Superior temporal gyrus (tissue), 1 donor: ENCODE data around the gene LAMC1.

Experiments used
- DNase-seq: peaks from one replicate; pipeline ENCODE4 v3.0.0-alpha.2; 2016; ENCODE audit errors: extremely low spot score

Gene LAMC1

DNA sequence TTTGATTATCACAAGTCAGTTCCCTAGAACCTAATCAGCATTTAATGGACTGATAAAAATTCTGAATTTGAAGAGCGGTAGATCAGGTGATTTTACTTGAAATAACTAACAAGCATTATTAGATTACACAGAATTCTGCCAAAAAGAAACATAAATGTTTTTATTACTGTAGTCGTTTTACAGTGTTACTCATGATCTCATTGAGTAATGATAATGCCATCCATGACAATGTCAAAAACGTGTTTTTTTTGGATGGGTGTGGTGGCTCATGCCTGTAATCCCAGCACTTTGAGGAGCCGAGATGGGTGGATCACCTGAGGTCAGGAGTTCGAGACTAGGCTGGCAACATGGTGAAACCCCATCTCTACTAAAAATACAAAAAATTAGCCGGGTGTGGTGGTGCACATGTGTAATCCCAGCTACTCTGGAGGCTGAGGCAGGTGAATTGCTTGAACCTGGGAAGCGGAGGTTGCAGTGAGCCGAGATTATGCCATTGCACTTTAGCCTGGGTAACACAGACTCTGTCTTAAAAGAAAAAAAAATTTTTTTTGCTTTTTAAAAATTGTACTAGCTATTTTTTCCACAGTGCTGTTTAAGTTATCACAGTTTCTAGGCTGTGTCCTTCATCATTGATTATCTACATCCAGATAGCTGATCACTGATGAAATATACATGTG lies 56.6 kb downstream of the LAMC1 start:
- DNase-seq: no peak

DNA sequence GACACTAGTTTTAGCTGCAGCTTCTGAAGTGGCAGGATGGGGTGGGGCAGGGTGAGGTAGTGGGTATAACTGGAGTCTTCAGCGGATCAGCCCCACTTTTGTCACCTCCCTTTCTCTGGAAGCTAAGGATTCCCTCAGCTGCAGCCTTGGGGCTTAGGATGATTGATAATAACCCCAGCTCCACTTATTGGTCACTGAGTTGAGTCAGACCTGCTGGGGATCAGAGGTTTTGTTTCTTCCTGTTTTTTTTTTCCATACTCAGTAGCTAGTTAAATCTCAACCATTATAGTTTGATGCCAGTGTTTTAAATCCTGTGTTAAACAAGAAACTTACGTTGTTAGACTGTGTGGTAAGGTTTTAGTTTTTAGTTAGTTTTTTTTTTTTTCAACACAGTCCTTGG lies 57.2 kb downstream of the LAMC1 start:
- DNase-seq: no peak

DNA sequence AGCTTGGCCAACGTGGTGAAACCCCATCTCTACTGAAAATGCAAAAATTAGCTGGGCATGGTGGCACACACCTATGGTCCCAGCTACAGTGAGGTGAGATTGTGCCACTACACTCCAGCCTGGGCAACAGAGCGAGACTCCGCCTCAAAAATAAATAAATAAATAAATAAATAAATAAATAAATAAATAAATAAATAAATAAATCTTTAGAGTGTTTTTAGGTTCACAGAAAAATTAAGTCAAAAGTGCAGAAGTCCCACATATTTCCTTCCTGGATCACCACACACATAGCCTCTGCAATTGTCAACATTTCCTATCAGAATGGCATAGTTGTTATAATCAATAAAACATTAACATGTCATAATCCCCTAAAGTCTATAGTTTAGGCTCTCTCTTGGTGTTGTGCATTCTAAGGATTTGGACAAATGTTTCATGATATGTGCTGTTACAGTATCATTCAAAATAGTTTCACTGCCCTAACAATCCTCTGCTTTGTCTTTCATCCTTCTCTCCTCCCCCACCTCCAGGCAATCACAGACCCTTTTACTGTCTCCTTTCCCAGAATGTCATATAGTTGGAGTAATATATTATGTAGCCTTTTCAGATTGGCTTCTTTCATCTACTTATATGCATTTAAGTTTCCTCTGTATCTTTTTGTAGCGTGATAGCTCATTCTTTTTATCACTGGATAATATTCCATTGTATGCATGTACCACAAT lies 58.3 kb downstream of the LAMC1 start:
- DNase-seq: no peak

DNA sequence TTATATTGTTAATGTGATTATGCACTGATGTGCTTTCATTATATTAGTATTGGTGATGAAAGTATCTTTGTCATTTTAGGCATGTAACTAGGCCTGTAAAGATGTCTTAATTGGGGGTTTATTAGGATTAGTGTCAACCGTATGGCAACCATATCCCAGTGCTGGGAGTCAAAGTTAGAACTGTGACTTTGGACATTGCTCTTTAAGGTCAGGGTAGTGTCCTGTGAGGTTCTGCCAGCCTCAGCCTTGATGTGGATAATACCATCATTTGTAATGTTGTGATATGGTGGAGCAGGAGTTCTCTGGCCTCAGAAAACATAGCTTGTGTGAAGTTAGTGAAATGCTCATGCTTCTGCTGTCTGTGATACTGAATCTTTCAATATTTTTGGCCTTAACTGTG lies 59.4 kb downstream of the LAMC1 start:
- no peak for DNase-seq

DNA sequence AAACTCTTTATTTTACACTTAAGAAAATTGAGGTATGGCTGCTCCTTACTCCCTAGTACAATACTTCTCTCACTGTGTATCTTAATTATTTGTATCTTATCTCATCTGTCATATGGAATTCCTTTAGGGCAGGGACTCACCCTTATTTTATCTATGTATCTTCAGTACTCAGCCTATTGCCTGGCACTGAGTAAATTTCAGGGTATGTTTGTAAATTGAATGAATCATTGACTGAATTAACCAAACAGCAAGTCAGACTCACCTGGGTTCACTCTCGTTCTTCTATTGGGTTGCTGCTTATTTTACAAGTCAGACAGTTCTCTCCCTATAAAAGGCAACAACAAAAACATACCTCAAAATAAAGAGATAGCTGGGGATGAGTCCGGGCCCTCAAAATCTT lies 63.8 kb downstream of the LAMC1 start:
- no peak for DNase-seq

DNA sequence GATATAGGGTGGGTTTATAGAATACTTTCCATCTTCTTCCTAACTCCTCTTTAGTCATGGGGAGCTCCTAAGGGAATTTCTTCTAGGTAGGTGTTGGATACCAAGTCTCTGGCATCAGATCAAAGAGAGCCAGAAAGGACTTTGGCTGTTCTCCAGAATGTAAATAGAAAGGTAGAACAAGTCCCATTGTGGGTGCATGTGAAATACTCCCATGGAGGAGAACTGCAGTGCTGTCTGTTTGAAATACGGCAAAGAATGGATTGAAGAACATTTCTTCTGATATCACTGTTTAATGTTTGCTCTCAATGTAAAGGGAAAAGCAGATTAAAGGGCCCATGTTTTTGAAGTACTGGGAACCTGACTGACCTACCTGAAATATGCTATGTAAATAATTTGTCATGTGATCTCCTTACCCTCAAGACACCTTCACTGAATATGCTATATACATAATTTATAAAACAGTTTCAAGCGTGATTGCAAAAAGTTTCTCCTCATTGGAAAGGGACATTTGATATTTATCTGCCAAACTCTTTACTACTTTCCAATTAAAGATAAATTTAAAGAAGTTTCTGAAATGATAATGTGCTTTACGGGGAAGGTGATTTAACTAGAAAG lies 65.9 kb downstream of the LAMC1 start:
- no peak for DNase-seq

DNA sequence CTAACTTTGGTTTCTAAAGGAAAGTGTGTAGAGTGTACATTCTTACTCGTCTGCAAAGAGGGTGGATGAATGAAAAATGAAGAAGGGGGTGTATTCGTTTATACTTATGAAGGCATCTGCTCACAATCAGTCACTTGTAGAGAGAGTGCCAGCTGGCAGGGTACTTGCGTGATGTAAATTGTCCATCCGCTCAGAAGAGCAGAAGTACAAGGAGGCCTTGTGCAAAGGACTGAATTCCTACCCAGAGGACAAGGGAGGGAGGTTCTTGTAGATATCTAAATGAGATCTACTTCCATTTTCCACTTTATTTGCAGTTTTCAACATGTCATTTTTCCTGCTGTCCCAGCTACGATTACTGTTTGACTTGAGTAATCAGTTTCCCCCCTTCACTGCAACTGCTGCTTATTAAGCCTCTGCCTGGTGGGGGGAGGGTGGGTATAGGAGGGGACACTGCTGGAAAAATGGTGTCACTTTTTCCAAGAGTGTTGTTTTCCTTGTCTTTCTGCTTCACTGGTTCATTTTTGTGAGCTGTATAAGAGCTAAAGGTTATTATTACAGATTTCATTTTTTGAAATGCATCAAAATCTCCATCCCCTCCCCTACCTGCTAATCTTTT lies 67.3 kb downstream of the LAMC1 start:
- peak; percentile 46 for DNase-seq

DNA sequence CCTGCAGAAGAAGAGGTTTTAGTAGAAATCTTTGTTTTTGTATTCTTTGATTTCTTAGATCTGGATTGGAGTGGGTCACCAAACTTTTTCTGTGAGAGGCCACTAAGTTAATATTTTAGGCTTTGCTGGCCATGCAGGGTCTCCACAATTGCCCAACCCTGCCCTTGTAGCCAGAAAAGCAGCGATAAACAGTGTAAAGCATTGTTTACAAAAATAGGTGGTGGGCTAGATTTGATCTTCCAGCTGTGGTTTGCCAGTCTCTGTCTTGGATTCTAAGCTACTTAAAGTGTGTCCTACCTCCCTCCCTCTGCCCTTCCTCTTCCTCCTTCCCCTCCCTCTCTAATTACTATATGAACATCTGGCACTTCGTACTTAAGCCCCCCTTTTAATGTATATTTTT lies 68.0 kb downstream of the LAMC1 start:
- no peak for DNase-seq

DNA sequence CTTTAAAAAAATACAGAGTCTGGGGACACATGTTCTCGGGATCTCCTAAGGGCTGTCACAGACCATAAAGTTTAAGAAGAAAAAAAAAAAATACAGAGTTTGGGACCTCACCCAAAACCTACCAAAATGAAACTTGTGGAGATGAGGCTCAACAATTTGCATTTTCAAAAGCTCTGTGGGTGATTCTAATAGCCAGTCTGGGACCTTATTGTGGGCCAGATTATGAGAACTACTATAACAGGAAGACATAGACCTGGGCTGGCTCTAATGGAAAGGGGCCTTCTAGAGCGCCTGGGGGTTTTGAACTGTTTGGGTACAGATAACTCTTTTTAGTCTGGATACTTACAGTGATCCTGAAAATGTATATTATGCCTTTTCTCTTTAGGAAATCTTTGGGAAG lies 69.1 kb downstream of the LAMC1 start:
- DNase-seq: no peak

DNA sequence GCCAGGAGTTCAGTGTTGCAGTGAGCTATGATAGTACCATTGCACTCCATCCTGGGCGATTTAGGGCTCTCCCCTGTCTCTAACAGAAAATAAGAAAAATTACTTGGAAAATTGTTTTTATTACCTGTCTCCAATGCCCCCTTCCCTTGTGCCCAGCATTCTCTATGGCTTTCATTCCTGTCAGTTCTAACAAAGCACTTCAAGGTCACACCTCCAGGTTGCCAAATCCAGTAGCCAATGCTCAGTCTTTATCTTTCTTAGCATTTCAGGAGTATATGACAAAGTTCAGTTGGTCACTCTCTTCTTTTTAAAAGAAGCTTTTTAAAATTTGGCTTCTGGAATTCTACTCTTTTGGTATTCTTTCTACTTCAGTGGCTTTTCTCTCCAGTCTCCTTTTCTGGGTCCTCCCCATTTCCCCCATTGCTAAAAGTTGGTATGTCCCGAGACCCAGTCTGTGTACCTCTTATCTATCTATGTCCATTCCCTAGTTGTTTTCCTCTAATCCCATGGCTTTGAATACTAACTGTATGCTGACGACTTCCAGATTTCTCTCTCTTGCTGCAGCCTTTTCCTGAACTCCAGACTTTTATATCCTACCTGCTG lies 69.9 kb downstream of the LAMC1 start:
- DNase-seq: no peak

DNA sequence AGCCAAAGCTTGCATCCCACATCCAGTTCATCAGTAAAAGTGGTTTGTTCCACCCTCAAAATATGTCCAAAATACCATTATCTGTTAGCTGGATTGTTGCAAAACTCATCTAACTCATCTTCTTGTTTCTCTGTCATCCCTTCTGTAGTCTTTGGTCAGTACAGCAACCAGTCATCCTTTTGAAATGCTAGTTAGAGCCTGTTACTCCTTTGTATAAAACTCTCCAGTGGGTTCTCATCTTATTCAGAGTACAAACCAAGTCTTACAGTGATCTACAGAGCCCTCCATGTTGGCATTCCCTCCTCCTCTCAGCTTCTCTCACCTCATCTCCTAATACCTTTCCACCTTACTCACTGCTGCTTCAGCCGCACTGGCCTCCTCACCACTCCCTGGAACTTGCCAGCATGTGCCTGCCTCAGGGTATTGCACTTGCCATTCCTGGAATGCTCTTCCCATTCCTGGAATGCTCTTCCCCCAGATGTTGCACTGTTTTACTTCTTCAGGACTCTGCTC lies 70.6 kb downstream of the LAMC1 start:
- DNase-seq: no peak

DNA sequence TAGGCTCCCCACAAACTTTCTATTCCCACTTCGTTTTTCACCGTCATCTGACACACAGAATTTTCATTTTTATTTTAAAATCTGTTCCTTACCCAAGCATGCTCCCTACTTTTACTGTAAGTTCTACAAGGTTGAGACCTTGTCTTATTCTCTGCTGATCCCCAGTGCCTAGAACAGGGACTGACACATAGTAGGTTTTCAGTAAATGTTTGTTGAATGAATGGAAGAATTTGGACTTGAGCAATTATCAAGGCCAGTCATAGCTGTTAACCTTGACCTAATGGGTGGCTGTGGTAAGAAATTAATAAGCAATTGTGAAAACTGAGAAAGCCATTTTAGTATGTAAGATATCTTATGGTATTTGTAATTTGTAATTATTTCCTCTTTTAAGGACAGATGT lies 71.1 kb downstream of the LAMC1 start:
- no peak for DNase-seq

DNA sequence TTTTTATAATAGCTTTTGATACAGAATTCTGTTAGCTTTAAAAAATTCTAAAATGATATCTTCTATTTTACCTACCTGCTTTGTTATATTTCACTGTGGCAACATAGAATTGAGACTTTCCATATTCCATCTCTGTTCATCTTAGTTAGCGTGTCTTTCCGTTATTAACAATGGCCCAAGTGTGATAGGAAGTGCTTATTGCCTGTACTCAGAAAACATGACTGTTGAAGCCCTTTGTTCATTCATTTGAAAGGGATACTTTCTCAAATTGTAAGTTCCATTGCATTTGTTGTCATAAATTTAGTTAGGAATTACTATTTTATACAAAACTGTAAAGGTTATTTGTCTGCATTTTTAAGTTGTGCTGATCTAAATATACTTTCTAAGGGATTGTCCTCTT lies 73.1 kb downstream of the LAMC1 start:
- no peak for DNase-seq

DNA sequence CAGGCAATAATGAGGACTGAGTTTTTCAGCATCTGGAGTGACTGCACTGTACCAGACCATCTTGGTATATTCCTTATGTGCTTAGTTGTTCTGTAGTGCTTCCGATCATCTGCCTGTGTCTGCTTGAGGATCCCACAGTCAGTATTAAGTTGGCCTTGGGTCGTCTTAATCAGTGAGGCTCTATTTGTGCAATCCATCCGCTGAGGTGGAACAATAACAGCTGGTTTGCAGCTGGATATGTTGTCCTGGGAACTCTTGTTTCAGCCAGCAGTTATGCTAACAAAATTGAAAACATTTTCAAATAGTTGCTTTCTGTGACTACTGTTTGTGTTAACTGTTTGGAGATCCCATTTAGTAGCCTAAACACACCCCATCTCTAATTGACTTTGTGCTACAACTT lies 73.7 kb downstream of the LAMC1 start:
- no peak for DNase-seq

DNA sequence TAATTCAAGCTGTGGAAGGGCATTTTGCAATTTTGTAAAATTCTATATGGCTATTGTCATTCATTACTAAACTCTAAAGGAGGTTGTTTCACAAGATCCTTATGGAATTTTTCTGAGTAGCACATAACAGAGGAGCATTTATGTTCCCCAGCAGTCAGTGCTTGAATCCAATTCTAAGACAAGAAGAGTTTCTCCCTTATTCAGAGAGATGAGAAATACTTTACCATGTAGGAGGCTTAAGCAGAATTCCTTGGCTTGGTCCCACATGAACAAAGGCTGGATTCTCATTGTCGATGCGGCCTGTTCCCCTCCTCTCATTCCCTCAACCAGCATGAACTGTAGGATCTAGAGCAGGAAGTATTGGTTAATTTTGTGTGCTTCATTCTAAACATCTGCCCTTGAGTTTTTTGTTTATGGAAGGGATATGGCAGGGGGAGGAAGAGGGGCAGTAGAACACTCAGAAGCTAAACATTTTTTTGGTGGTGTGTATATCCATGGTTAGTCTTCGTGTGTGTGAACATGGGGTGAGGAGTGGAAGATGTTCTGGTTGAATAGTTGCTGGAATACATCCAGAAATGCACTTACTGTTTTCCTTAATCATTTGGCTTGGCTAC lies 74.3 kb downstream of the LAMC1 start:
- DNase-seq: no peak

DNA sequence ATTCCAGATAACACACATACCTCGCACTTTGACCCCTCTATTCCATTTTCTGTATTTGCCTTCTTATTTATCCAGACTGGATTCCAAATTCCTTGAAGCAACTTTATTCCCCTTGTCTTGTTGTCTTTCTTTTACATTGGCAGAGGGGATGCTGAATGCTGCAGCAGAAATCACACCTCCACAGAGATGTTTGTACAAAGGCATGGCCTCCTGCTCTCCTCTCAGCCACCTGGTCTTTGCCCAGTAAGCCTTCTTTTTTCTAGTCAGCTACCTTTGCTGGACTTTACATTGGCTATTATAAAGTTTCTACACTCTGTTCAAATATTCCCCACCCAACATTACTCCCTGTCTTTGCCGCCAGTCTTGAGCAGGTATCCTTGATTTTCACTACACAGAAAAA lies 75.1 kb downstream of the LAMC1 start:
- no peak for DNase-seq

DNA sequence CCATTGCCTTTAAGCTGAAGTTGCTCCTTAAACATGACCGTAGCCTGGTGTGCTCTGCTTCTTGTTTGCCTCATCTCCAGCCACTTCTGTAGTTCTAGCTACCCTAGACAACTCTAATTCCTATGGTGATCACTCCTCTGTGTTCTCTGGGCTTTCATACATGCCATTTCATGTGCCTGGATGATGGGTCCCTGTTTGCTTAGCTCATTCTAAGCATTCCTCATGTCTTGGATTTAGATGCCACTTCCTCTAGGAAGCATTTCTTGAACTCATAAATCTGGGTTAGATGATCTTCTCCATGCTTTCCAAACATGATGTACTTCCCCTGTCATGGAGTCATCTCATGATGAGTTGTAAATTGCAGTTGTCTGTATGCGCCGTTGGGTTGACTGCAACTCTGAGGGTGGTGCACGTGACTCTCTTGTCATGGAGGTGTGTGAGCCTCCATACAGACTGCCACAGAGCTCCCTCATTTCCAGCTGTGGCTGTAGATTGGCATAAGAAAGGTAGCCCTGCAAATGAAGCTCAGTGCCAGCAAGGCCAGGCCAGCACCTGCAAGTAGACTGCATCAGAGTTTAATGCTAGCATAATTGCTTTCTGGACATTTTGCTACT lies 77.2 kb downstream of the LAMC1 start:
- DNase-seq: no peak

DNA sequence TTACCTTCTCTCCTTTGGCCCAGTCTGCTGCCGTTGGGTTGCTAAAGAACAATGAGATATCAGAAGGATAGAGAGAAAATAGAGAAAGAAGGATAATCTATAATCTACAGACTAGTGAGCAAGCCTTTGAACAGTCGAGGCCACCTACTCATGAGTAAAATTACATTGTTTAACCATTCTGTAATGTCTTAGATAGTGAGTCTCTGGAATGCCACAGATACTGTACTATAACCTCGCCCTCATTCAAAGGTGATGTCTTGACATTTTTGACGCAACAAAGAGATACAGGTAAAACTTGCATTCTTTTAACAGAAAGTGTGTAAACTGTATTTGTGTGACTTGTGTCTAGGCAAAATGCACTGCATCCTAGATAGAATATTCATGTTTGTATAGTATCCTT lies 77.9 kb downstream of the LAMC1 start:
- no peak for DNase-seq

DNA sequence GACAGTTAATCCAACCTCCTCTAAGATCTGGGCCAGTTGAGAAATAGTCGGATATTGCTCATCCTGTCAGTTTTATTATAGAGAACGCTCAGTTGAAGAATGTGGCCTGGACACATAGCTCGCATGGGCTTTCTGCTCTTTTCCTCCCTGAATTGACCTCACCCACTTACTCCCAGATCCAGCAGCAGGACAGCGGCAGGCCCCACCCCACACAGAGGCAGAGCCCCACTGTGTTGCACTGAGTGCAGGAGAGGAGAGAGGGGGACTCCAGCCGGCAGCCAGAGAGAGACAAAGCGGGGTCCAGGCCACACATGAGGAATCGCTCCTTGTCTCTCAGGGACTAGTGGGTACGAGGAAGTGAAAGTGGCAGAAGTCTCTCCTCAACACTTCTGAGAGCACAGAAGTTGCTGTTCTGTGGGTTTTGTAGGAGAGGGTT lies 78.6 kb downstream of the LAMC1 start:
- no peak for DNase-seq

DNA sequence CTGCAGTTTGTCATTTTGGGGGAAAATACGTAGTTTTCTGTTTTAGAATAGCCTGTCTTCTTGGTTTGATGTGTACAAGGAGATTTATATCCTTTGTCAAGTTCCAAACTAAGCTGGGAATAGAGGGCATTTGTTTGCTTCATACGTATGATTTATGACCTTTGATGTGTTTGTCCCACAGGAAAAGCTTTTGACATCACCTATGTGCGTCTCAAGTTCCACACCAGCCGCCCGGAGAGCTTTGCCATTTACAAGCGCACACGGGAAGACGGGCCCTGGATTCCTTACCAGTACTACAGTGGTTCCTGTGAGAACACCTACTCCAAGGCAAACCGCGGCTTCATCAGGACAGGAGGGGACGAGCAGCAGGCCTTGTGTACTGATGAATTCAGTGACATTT lies 79.9 kb downstream of the LAMC1 start:
- DNase-seq: no peak

DNA sequence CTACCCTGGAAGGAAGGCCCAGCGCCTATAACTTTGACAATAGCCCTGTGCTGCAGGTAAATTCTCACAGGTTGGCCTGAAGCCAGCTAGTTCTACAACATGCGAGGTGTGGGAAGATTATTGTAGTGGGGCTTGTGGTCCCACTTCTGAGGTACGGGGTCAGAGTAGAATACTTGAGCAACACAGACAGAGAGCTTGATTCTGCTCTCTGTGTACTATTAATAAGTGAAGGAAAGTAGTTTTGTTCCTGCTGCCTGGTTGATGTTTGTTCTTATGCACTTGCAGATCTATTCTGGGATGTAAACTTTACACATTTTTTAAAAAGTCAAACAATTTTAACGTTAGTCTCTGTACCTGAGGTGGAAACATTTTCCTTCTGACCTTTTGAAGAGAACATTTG lies 80.4 kb downstream of the LAMC1 start:
- no peak for DNase-seq
